ENCODE data around the gene ALG1.

DNA sequence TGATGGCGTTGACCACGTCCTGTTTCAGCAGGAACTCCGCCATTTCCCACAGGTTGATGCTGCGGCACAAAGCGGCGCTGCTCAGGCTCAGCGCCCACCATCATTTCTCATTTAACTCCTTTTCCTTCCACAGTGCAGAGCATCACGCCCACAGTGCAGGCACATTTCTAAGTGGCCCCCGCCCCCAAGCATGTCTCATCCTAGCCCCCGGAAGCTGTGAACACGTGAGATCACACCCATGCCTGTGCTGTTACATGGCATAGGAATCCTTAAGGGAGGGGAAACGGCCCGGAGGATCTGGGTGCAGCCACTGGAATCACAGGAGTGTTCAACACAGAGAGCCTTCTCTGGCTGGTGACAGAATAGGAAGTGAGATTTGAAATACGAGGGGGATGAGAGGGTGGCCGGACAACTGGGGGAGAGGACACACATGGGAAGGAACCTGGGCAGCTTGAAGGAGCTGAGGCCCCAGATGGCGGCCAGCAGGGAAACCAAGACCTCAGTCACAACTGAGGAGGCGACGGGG, 42.6 kb upstream of the ALG1 start:
- TF ChIP-seq, protein P1, sequence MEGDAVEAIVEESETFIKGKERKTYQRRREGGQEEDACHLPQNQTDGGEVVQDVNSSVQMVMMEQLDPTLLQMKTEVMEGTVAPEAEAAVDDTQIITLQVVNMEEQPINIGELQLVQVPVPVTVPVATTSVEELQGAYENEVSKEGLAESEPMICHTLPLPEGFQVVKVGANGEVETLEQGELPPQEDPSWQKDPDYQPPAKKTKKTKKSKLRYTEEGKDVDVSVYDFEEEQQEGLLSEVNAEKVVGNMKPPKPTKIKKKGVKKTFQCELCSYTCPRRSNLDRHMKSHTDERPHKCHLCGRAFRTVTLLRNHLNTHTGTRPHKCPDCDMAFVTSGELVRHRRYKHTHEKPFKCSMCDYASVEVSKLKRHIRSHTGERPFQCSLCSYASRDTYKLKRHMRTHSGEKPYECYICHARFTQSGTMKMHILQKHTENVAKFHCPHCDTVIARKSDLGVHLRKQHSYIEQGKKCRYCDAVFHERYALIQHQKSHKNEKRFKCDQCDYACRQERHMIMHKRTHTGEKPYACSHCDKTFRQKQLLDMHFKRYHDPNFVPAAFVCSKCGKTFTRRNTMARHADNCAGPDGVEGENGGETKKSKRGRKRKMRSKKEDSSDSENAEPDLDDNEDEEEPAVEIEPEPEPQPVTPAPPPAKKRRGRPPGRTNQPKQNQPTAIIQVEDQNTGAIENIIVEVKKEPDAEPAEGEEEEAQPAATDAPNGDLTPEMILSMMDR (IDR thresholded peaks at IDR 0.05), result no peak
- no peak for TF ChIP-seq GABPA (IDR thresholded peaks at IDR 0.05; ENCODE audit: low read depth)
- TF ChIP-seq YY1 (IDR thresholded peaks at IDR 0.05; ENCODE audit: low read depth), result no peak
- no peak for TF ChIP-seq TAF1 (IDR thresholded peaks at IDR 0.05; ENCODE audit: borderline replicate concordance, low read depth, low read length)
- TF ChIP-seq, protein P2, sequence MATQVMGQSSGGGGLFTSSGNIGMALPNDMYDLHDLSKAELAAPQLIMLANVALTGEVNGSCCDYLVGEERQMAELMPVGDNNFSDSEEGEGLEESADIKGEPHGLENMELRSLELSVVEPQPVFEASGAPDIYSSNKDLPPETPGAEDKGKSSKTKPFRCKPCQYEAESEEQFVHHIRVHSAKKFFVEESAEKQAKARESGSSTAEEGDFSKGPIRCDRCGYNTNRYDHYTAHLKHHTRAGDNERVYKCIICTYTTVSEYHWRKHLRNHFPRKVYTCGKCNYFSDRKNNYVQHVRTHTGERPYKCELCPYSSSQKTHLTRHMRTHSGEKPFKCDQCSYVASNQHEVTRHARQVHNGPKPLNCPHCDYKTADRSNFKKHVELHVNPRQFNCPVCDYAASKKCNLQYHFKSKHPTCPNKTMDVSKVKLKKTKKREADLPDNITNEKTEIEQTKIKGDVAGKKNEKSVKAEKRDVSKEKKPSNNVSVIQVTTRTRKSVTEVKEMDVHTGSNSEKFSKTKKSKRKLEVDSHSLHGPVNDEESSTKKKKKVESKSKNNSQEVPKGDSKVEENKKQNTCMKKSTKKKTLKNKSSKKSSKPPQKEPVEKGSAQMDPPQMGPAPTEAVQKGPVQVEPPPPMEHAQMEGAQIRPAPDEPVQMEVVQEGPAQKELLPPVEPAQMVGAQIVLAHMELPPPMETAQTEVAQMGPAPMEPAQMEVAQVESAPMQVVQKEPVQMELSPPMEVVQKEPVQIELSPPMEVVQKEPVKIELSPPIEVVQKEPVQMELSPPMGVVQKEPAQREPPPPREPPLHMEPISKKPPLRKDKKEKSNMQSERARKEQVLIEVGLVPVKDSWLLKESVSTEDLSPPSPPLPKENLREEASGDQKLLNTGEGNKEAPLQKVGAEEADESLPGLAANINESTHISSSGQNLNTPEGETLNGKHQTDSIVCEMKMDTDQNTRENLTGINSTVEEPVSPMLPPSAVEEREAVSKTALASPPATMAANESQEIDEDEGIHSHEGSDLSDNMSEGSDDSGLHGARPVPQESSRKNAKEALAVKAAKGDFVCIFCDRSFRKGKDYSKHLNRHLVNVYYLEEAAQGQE (IDR thresholded peaks at IDR 0.05; ENCODE audit: low read depth, low read length), result no peak
- no peak for TF ChIP-seq SMC3 (IDR thresholded peaks at IDR 0.05; ENCODE audit: low read depth, low read length)
- no peak for TF ChIP-seq FOXM1 (IDR thresholded peaks at IDR 0.05; ENCODE audit: low read depth)
- TF ChIP-seq, protein P3, sequence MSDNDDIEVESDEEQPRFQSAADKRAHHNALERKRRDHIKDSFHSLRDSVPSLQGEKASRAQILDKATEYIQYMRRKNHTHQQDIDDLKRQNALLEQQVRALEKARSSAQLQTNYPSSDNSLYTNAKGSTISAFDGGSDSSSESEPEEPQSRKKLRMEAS (IDR thresholded peaks at IDR 0.05; ENCODE audit: low read depth), result no peak
- TF ChIP-seq ELF1 (IDR thresholded peaks at IDR 0.05), result no peak
- no peak for TF ChIP-seq FOXJ3 (CRISPR knock-in tag; IDR thresholded peaks at IDR 0.05)
- TF ChIP-seq MXI1 (IDR thresholded peaks at IDR 0.05; ENCODE audit: low read depth, low read length), result no peak
- TF ChIP-seq NFIC (IDR thresholded peaks at IDR 0.05; ENCODE audit: borderline replicate concordance), result no peak
- TF ChIP-seq CHD2 (IDR thresholded peaks at IDR 0.05; ENCODE audit: low read length, partially characterized antibody), result no peak
- no peak for TF ChIP-seq POLR2AphosphoS5 (IDR thresholded peaks at IDR 0.05; ENCODE audit: low read depth, low read length)
